Tibial artery (tissue), 4 donors: ENCODE data around the gene DPYSL3.

Experiments used
- DNase-seq, 2 donors: peaks; one replicate each; pipeline ENCODE4 v3.0.0-alpha.2; 2019
- H3K27ac ChIP-seq, 2 donors: fragments of 200-600 bp; sonication (generic) in 1 of 2; 1 replicate in 1 of 2; 2 replicates in 1 of 2; pipeline ENCODE4 v1.5.1; 2018 to 2019; ENCODE audit warnings: mild to moderate bottlenecking in 1 of 2
- H3K27me3 ChIP-seq, 2 donors: fragments of 200-600 bp; sonication (generic) in 1 of 2; one replicate each; pipeline versions ENCODE4 v1.5.1 to v1.6.0; 2016 to 2019
- H3K36me3 ChIP-seq, 3 donors: fragments of 200-600 bp; sonication (generic) in 2 of 3; one replicate each; pipeline ENCODE4 v1.5.1; 2016 to 2019; ENCODE audit warnings: mild to moderate bottlenecking in 2 of 3
- H3K4me1 ChIP-seq, 4 donors: fragments of 200-600 bp; sonication (generic) in 2 of 4; 1 replicate in 3 of 4; 2 replicates in 1 of 4; pipeline ENCODE4 v1.5.1; 2016 to 2019
- H3K4me3 ChIP-seq, 2 donors: fragments of 200-600 bp; sonication (generic) in 1 of 2; 1 replicate in 1 of 2; 2 replicates in 1 of 2; pipeline ENCODE4 v1.5.1; 2018 to 2019; ENCODE audit warnings: mild to moderate bottlenecking in 2 of 2
- H3K9me3 ChIP-seq, 3 donors: fragments of 200-600 bp; sonication (generic) in 1 of 3; one replicate each; pipeline ENCODE4 v1.5.1; 2016 to 2019
- CTCF ChIP-seq, 2 experiments: fragments of 200-600 bp in 1 of 2; fragments of 450-650 bp in 1 of 2; IDR thresholded peaks; one replicate each; pipeline ENCODE4 v1.5.1; 2017 to 2019; ENCODE audit warnings: antibody characterized with exemption in 2 of 2, mild to moderate bottlenecking in 1 of 2, moderate library complexity in 1 of 2
- intact Hi-C: fragments of 100-400 bp; cut with DNase I; formaldehyde crosslinking; loops from one replicate; pipeline ENCODE4 v1.15.0; 2023; ENCODE audit warnings: low total_unique reads

Gene DPYSL3

DNA sequence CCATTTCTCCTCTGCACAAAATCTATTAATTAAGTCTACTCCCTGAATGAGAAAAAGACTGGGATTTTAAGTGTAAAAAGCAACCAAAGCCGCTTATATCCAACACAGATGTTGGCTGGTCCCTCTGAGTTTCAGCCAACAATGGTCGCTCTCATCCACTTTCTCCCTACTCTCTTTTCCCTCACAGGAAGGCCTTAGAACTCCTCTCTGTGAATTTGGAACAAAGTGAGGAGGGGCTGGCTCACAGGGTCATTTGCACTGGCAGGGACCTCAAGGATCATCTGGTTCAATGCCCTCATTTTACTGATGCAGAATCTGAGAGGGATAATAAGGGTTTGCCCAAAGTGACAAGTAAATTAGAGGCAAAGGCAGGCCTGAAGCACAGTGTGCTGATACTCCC lies 64.0 kb downstream of the DPYSL3 start:
- no peak for DNase-seq
- peaks cover 0 to 82% (median 51%) of the 10 kb centered on the region in 4 donors for H3K4me1 ChIP-seq

GRCh38 chr5:147445090-147445489 lies 64.8 kb downstream of the DPYSL3 start:
- Histone ChIP-seq H3K27me3 (no peaks in the 10 kb centered on the region), H3K4me3 (no peak overlapping the region), H3K9me3 (no peaks in the 10 kb centered on the region), H3K27ac (peak overlapping the region; percentile 93 to 99), H3K4me1 (peaks cover 0 to 82% (median 46%) of the 10 kb centered on the region in 4 donors), H3K36me3 (no peaks in the 10 kb centered on the region)
- DNase-seq = no peak
- intact Hi-C loops = no loop called here
- TF ChIP-seq CTCF (IDR thresholded peaks at IDR 0.05) = no peak

More for the DNA sequence above, 64.0 kb downstream of the DPYSL3 start:
- Histone ChIP-seq H3K27me3 (no peaks in the 10 kb centered on the region), H3K9me3 (no peaks in the 10 kb centered on the region), H3K36me3 (no peaks in the 10 kb centered on the region), H3K4me3 (no peak overlapping the region), H3K27ac (peak overlapping the region; percentile 93 to 99)
- no peak for TF ChIP-seq CTCF (IDR thresholded peaks at IDR 0.05)
- intact Hi-C loops = no loop called here

DNA sequence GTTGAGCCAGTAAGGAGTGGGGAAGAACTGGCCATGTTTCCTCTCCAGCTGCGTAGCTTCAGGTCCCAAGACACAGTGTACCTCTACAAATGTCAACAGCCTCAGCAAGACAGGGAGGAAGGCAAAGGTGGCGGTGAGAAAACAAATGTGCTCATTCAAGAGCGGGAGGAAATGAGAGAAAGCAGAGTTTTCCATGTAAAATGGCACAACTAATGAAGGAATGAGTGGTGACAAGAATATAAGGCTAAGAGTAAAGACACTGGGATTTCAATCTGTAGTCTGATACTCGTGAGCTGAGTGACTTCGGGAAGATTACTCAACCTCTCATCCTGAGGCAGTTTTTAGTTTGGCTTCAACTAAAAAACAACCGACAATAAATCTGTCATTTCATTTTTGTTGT lies 67.6 kb downstream of the DPYSL3 start:
- no peaks in the 10 kb centered on the region for H3K27me3 ChIP-seq
- no peak for DNase-seq
- no peaks in the 10 kb centered on the region for H3K9me3 ChIP-seq
- intact Hi-C loops = no loop called here
- H3K4me1 ChIP-seq = peaks cover 0 to 83% (median 45%) of the 10 kb centered on the region in 4 donors
- no peak overlapping the region for H3K4me3 ChIP-seq
- peak overlapping the region; percentile 46 to 51 for H3K27ac ChIP-seq
- no peak for TF ChIP-seq CTCF (IDR thresholded peaks at IDR 0.05)
- H3K36me3 ChIP-seq = no peaks in the 10 kb centered on the region

DNA sequence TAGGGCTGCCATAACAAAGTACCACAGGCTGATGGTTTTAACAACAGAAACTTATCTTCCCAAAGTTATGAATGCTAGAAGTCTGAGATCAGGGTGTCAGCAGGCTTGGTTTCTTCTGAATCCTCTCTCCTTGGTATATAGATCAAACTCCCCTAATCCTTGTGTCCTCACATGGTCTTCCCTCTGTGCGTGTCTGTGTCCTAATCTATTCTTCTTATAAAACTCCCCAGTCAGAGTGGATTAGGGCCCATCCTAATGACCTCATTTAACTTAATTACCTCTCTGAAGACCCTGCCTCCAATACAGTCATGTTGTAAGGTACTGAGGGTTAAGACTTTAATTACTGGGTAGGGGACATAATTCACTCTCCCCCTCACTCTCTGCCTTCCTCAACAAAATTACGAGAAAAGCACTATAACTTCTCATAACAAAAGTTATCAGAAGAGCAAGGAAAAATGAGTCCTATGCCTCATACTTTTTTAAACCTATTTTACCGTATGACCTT lies 68.6 kb downstream of the DPYSL3 start:
- Histone ChIP-seq H3K4me1 (peaks cover 0 to 83% (median 44%) of the 10 kb centered on the region in 4 donors), H3K4me3 (no peak overlapping the region), H3K9me3 (no peaks in the 10 kb centered on the region), H3K27me3 (no peaks in the 10 kb centered on the region), H3K36me3 (no peaks in the 10 kb centered on the region), H3K27ac (peak overlapping the region; percentile 46 to 51)
- no peak for DNase-seq
- intact Hi-C loops = no loop called here
- TF ChIP-seq CTCF (IDR thresholded peaks at IDR 0.05) = no peak

GRCh38 chr5:147439254-147439653 lies 70.6 kb downstream of the DPYSL3 start:
- Histone ChIP-seq H3K27me3 (no peaks in the 10 kb centered on the region), H3K9me3 (no peaks in the 10 kb centered on the region), H3K4me3 (no peak overlapping the region), H3K36me3 (no peaks in the 10 kb centered on the region), H3K4me1 (peaks cover 0 to 84% (median 34%) of the 10 kb centered on the region in 4 donors), H3K27ac (peak overlapping the region; percentile 1 to 46)
- DNase-seq = no peak
- no peak for TF ChIP-seq CTCF (IDR thresholded peaks at IDR 0.05)
- intact Hi-C loops = no loop called here

DNA sequence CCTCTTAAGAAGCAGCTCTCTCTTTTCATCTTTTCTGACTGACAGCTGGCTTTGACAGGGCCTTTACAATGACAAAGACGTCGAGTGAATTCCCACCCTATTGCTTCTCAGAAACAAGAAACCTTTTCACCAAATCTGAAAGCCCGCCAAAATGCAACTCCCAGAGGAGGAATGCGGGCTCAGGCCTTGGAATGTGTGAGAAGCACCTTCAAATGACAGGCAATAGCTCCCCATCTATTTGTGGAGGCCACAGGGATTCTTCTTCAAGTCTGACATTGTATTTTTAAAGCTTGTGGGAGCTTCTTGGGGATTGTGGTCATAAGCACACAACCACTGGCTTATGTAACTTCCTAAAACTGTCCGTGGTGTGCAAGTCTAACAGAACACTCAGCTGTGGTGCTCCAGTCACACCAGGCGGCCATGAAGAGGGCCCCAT lies 72.7 kb downstream of the DPYSL3 start:
- peaks cover 0 to 99% (median 41%) of the 10 kb centered on the region in 4 donors for H3K4me1 ChIP-seq
- no peak for TF ChIP-seq CTCF (IDR thresholded peaks at IDR 0.05)

More for the DNA sequence above, 72.7 kb downstream of the DPYSL3 start:
- intact Hi-C loops = no loop called here
- H3K4me3 ChIP-seq = no peak overlapping the region
- no peak for DNase-seq
- no peaks in the 10 kb centered on the region for H3K36me3 ChIP-seq
- no peaks in the 10 kb centered on the region for H3K27me3 ChIP-seq
- H3K9me3 ChIP-seq = no peaks in the 10 kb centered on the region
- peak overlapping the region; percentile 53 to 64 for H3K27ac ChIP-seq
